ENCODE data around the gene DPM2. TPM values are rescaled to one million over a fixed set of nuclear protein-coding genes. Genes with fewer than 3 reads are reported as not detected.
A peak's percentile ranks its signal among the peaks of the same experiment; 100 is the strongest.

The DPM2 gene
- total RNA-seq, 4 donors from 2014 or later: 17.3 to 43.3 (median 35.5) TPM

- 44 to 56% methylated on average over 11 of the region's 11 CpGs for WGBS, 2 donors
- no peak for DNase-seq
- no peaks in the 10 kb centered on the region for H3K36me3 ChIP-seq
- H3K9me3 ChIP-seq: no peaks in the 10 kb centered on the region
- TF ChIP-seq CTCF (IDR thresholded peaks at IDR 0.05) (no peak), POLR2A (IDR thresholded peaks at IDR 0.05) (no peak)
- peak overlapping the region; percentile 22 to 62 (median 40) for H3K27ac ChIP-seq
- H3K4me3 ChIP-seq (replicated peaks in 1 of 3): no peak overlapping the region
- intact Hi-C loops (cut with DNase I): no loop called here
- H3K4me1 ChIP-seq: peaks cover 30 to 65% of the 10 kb centered on the region in 2 donors
- no peaks in the 10 kb centered on the region for H3K27me3 ChIP-seq
Measured at GRCh38 chr9:127960410-127961154, 22.9 kb upstream of the DPM2 start.

GRCh38 chr9:127959841-127960409 lies 22.3 kb upstream of the DPM2 start:
- H3K36me3 ChIP-seq: no peaks in the 10 kb centered on the region
- 68 to 86% methylated on average over 2 of the region's 2 CpGs for WGBS, 2 donors
- no peak for DNase-seq
- no peaks in the 10 kb centered on the region for H3K27me3 ChIP-seq
- H3K4me3 ChIP-seq (replicated peaks in 1 of 3): no peak overlapping the region
- H3K4me1 ChIP-seq: peaks cover 30 to 65% of the 10 kb centered on the region in 2 donors
- H3K27ac ChIP-seq: peak overlapping the region in 2 of 3 donors; percentile 40 to 62
- intact Hi-C loops (cut with DNase I): no loop called here
- H3K9me3 ChIP-seq: no peaks in the 10 kb centered on the region
- no peak for TF ChIP-seq CTCF (IDR thresholded peaks at IDR 0.05)
- TF ChIP-seq POLR2A (IDR thresholded peaks at IDR 0.05): no peak

- peaks cover 35 to 65% of the 10 kb centered on the region in 2 donors for H3K4me1 ChIP-seq
- no peaks in the 10 kb centered on the region for H3K36me3 ChIP-seq
- TF ChIP-seq POLR2A (IDR thresholded peaks at IDR 0.05): no peak
- no peak for TF ChIP-seq CTCF (IDR thresholded peaks at IDR 0.05)
- no peak for DNase-seq
- no peak overlapping the region for H3K27ac ChIP-seq
- no peak overlapping the region for H3K4me3 ChIP-seq (replicated peaks in 1 of 3)
- WGBS, 2 donors: 91 to 94% methylated on average over 4 of the region's 4 CpGs
- no peaks in the 10 kb centered on the region for H3K27me3 ChIP-seq
- intact Hi-C loops (cut with DNase I): no loop called here
- H3K9me3 ChIP-seq: no peaks in the 10 kb centered on the region
Measured at GRCh38 chr9:127959398-127959797, 21.7 kb upstream of the DPM2 start.

- Histone ChIP-seq H3K9me3 (no peaks in the 10 kb centered on the region), H3K27ac (peak overlapping the region in 1 of 3 donors; percentile 1), H3K4me1 (peaks cover 42 to 66% of the 10 kb centered on the region in 2 donors), H3K27me3 (no peaks in the 10 kb centered on the region), H3K4me3 (replicated peaks in 1 of 3) (no peak overlapping the region), H3K36me3 (no peaks in the 10 kb centered on the region)
- 95 to 100% methylated on average over 1 of the region's 1 CpG for WGBS, 2 donors
- intact Hi-C loops (cut with DNase I): no loop called here
- DNase-seq: no peak
- TF ChIP-seq CTCF (IDR thresholded peaks at IDR 0.05) (no peak), POLR2A (IDR thresholded peaks at IDR 0.05) (no peak)
Measured at GRCh38 chr9:127958728-127959127, 21.1 kb upstream of the DPM2 start.

Measured in thyroid gland (tissue), 4 donors.